GM21526 (cell line): ENCODE results near the gene LDLRAD4.

Experiments
- ATAC-seq: cut with Tn5 transposase; IDR thresholded peaks from one replicate; pipeline ENCODE4 v1.9.1; 2021; ENCODE audit warnings: moderate library complexity; ENCODE audit not compliant: unreplicated experiment, low FRiP score

The LDLRAD4 gene

DNA sequence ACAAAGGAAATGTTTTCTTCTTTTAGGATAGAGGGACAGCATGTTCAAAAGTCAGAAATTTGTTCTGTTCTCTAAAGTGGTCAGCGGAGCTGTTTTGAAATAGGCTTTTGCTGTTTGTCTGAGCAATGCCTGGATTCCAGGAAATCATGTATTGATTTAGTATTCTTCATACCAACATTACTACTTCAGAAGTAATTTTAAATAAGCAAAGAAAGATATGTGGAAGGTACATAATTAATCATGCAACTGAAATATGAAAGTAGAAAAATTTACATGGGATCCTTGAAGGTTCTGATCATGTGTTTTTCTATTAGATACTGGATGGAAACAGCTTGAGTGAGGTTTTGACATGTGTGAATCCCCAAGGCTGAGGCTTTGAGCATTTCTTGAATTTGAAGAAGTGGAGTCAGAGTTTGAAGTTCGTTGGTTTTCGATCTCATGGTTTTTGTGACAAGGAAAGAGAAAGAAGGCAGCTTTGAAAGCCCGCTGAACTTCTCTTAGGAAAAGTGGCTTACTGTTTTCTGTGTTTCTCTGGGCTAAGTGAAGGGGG is 220.0 kb downstream of the LDLRAD4 start:
- ATAC-seq = no peak

DNA sequence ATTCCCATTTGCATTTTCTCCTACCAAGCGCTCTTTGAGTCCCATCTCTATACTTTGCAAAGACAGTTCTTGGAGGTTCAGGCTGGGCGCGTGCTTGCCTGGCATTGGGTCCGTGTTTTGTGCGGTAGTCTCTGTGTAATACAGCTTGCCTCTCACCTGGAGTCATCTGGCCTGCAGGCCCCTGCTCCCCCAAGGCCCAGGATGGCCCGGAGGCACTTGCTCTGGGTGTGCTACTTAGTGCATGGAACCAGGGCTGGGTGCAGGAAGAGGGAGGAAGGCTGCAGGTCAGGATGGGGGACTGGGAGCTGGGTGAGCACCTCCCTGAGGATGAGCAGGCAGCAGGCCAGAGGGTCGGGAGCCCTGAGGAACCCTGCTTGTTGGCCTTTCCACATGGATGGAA is 220.9 kb downstream of the LDLRAD4 start:
- no peak for ATAC-seq

- ATAC-seq = no peak
Observed at GRCh38 chr18:13440277-13441248, 222.0 kb downstream of the LDLRAD4 start.

- ATAC-seq = no peak
Observed at GRCh38 chr18:13441736-13442135, 223.2 kb downstream of the LDLRAD4 start.

DNA sequence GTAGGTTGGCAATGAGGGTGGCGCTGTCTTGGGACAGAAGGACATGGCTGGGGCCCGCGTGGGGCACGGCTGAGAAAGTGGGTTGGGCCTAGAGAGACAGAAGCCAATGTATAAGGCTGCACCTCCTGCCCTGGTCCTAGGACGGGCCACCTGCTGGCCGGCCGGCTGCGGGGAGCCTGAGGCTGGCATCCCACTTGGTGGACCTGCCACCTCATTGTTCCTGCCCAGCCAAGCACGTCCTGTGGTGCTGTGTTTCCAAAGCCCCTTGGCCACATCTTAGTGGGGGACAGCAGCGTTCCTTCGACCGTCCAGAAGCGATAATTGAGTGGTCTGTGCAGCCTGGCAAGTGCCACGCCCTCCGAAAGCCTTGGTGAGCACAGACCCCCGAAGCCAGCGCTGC is 223.9 kb downstream of the LDLRAD4 start:
- ATAC-seq = no peak

DNA sequence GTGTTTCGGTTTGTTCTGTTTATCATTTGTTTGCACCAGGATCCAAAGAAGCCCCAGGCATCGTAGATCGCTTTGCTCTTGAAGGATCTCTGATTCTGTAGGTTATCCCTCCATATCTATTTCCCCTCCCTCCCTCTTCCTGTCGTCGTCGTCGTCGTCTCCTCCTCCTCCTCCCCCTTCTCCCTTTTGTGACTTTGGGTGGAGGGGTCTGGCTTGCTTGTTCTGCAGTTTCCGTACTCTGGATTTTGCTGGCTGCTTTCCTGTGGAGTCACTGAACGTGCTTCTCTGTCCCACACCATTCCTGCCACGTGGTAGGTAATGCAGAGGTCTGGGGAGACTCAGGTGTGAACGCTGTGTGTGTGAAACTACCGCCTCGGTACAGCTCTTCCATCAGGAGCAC is 225.0 kb downstream of the LDLRAD4 start:
- no peak for ATAC-seq

- ATAC-seq = no peak
Observed at GRCh38 chr18:13444430-13445240, 226.1 kb downstream of the LDLRAD4 start.

DNA sequence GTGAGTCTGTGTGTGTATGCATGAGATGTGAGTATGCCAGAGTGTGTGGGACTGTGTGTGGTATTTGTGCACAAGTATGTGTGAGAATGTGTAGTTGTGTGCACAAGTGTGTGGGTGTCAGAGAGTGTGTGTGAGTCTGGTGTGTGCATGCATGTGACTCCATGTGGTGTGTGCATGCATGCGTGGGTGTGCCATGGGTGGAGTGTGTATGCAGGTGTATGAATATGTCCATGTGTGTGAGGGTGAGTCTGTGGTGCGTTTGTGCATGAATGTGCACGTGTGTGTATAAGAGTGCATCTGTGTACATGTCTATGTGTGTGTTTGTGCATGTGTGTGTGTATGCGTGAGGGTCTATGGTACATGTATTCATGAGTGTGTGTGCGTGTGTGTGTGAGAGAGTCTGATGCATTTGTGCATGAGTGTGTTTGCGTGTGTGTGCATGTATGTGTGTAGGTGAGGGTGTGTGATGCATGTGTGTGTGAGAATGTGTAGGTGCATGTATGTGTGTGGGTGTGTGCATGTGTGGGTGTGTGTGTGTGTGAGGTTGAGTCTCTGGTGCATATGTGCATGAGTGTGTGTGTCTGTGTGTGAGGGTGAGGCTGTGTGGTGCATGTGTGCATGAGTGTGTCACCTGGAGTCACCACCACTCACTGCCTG is 226.8 kb downstream of the LDLRAD4 start:
- ATAC-seq = no peak

DNA sequence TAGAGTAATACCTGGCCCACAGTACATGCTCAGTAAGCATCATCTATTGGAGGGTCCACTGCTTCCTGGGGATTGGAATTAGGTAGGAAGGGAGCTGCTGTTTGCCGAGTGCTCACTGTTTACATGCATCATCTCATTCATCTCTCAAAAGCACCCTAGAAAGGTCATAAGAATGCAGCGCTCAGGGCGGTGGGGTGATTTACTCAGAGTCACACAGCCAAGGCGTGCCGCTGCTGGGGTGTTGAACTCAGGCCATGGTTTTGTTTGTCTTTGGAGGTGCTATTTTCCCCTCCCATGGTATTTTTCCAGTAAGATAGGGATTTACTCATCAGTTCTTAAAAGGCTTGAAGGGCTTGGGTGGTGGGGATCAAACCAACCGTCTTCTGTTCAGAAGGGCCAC is 227.5 kb downstream of the LDLRAD4 start:
- no peak for ATAC-seq

DNA sequence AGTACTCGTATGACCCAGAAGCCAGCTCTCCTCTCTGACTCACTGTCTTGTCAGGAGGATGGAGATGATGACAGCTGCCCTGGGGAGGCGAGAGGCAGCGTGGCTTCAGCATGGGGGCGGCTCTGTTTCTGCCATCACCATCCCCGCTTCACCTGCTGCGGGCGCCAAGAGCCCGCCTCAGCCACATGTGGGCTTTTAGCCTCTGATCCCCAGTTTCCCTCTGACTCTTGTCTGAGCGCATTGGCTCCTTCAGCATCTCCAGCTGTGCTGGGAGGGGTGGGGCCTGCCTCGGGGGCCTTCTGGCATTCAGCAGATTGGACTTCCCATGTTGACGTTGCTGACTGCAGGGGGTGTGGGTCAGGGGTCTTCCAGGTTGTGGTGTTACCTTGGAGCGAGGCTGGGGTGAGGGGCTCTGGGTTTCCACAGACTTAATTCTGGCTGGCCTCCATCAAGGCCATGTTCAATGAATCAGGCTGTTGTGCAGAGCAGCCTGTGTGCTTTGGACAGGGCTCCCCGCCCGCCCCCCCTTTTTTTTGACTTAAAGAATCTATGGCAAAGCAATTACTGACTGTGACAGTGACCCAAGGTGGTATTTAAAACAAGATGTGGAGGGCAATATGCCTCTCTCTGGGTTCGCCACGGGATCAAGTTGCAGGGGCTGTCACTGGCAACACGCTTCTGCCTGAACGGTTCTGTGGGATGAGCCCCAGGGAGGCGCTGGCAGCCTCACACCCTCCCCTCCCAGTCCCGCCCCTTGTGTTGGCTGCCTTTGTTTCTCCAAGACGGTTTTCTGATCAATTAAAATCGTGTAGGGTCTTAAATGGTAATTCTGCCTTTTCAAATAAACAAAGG is 228.3 kb downstream of the LDLRAD4 start:
- ATAC-seq = no peak

GRCh38 chr18:13447621-13448334 is 229.2 kb downstream of the LDLRAD4 start:
- no peak for ATAC-seq

DNA sequence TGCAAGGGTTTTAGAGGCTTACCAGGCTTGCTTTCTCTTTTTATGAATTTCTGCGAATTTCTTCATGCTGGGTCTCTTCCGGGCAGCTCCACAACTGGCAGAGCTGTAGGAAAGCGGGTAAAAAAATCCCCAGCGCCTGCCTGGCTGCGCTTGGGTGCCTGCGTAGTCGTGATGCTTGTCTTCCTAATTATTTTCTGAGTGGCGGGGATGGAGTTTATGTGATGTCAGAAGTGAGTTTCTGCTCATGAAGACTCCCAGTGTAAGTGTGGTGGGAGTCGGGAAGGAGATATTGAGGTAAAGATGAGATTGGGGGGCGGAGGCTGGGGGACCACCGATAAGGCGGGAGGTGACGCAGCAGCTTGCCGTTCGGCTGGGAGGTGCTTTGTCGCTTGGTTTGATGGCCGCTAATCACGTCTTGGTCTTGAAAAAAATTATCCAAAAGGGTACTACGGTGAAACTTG is 229.8 kb downstream of the LDLRAD4 start:
- no peak for ATAC-seq

- no peak for ATAC-seq
Observed at GRCh38 chr18:13449651-13450050, 231.1 kb downstream of the LDLRAD4 start.

- ATAC-seq = no peak
Observed at GRCh38 chr18:13450289-13451212, 232.0 kb downstream of the LDLRAD4 start.

GRCh38 chr18:13451213-13451540 is 232.6 kb downstream of the LDLRAD4 start:
- ATAC-seq = no peak

DNA sequence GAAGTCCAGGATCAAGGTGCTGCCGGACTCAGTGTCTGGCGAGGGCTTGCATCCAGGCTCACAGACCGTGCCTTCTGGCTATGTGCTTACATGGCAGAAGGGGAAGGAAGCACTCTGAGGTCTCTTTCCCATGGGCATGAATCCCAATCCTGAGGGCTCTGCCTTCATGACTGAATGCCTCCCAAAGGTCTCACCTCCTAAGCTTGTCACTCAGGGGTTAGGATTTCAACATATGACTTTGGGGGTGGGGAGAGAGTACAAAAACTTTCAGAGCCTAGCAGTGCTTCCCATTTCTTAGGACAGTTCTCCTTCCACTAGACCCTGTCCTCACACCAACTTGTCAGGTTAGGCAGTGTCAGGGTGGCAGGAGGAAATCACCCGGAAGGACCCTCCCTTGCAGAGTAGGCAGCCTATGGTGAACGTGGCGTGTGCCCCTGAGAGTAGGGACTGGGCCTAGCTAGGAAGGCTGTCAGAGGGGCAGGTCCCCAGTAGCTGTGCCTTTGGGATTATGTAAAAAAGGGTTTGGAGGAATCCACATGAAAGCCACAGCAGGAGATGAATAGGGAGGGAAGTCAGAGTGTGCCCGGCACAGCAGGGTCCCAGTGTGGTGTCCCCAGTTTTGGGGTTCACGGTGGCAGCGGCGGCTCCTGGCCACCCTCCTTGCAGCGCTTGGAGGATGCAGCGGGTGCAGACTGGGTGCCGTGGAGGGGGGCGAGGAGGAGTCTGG is 233.3 kb downstream of the LDLRAD4 start:
- ATAC-seq = no peak

DNA sequence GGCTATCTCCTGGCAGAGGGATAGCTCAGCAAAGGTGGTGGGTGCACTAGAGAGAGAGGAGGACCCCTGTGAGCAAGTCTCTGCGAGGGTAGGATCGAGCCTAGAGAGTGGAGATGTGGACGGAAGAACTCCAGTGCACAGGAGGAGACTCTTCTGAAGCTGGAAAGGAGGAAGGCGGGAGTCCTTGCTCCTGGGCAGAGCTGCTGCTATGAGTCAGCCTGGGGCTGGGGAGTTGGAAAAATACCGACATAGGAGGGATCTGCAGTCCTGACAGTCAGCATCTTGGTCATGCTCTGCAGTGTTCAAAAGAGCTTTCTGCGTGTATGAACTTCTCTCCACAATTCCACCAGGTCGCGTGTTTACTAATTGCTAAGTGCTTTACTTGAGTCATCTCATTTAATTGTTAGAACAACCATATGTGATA is 233.8 kb downstream of the LDLRAD4 start:
- ATAC-seq = no peak
